K562 (cell line): ENCODE results near the gene F11R. TPM values are rescaled to one million over a fixed set of nuclear protein-coding genes. Genes with fewer than 3 reads are reported as not detected.
A peak's percentile ranks its signal among the peaks of the same experiment; 100 is the strongest.

ENCODE experiments used
- AFF1 ChIP-seq, 2 experiments: fragments of 450-650 bp; IDR thresholded peaks; 2 replicates each; pipeline ENCODE4 v1.6.1; 2018; ENCODE audit warnings: mild to moderate bottlenecking in 2 of 2, low read depth in 1 of 2; ENCODE audit not compliant: partially characterized antibody in 2 of 2
- ARID1B ChIP-seq: fragments of 450-650 bp; IDR thresholded peaks from 2 replicates; pipeline ENCODE4 v1.6.1; 2016; ENCODE audit warnings: antibody characterized with exemption, mild to moderate bottlenecking, inconsistent platforms
- CREB3L1 ChIP-seq: fragments of 450-650 bp; IDR thresholded peaks from 2 replicates; pipeline ENCODE4 v1.6.1; 2014; ENCODE audit warnings: low read depth, mild to moderate bottlenecking, moderate library complexity, borderline replicate concordance
- DACH1 ChIP-seq: fragments of 450-650 bp; IDR thresholded peaks from 2 replicates; pipeline ENCODE4 v1.6.1; 2018; ENCODE audit not compliant: partially characterized antibody
- ESRRB ChIP-seq: fragments of 250-450 bp; sonication (Bioruptor Pico); IDR thresholded peaks from 2 replicates; pipeline ENCODE4 v1.5.0; 2020; ENCODE audit warnings: mild to moderate bottlenecking, moderate library complexity, borderline replicate concordance
- FOXP1 ChIP-seq: sonication (generic); formaldehyde crosslinking; IDR thresholded peaks from 2 replicates; pipeline ENCODE4 v1.8.0; 2022; ENCODE audit warnings: mild to moderate bottlenecking, missing genetic modification reagents
- GABPB2 ChIP-seq: fragments of 250-450 bp; sonication (Bioruptor Pico); conservative IDR thresholded peaks from 2 replicates; pipeline ENCODE4 v1.5.1; 2021; ENCODE audit warnings: mild to moderate bottlenecking
- GATAD2A ChIP-seq: fragments of 450-650 bp; IDR thresholded peaks from 2 replicates; pipeline ENCODE4 v1.6.1; 2017
- GTF2E2 ChIP-seq: fragments of 200-800 bp; sonication (Bioruptor generic); IDR thresholded peaks from 2 replicates; pipeline ENCODE4 v1.6.1; 2016; ENCODE audit warnings: missing genetic modification characterization, missing compliant biosample characterization
- JUND ChIP-seq, 2 experiments: IDR thresholded peaks; 2 replicates in 1 of 2; 3 replicates in 1 of 2; pipeline ENCODE4 v1.6.1; 2011; ENCODE audit warnings: borderline replicate concordance in 2 of 2, low read depth in 2 of 2, low read length in 2 of 2, improper control_type of control experiment in 1 of 2, missing biosample characterization in 1 of 2, missing genetic modification characterization in 1 of 2, missing genetic modification reagents in 1 of 2
- MXD1 ChIP-seq: fragments of 250-450 bp; sonication (Bioruptor Pico); IDR thresholded peaks from 2 replicates; pipeline ENCODE4 v1.8.0; 2021; ENCODE audit warnings: borderline replicate concordance, mild to moderate bottlenecking, moderate library complexity; ENCODE audit not compliant: poor library complexity, severe bottlenecking
- PCBP1 ChIP-seq: fragments of 200-400 bp; formaldehyde crosslinking; IDR thresholded peaks from 2 replicates; pipeline ENCODE4 v1.6.1; 2018; ENCODE audit warnings: mild to moderate bottlenecking, low read depth, low read length; ENCODE audit not compliant: poor library complexity, severe bottlenecking
- PHB ChIP-seq: fragments of 250-450 bp; sonication (Bioruptor Pico); IDR thresholded peaks from 2 replicates; pipeline ENCODE4 v1.5.0; 2021
- PKNOX1 ChIP-seq: fragments of 450-650 bp; IDR thresholded peaks from 2 replicates; pipeline ENCODE4 v1.6.1; 2016
- PURB ChIP-seq: sonication (generic); formaldehyde crosslinking; IDR thresholded peaks from 2 replicates; pipeline ENCODE4 v1.9.0; 2021; ENCODE audit warnings: low read depth, mild to moderate bottlenecking, missing genetic modification reagents
- RBFOX2 ChIP-seq: fragments of 200-400 bp; formaldehyde crosslinking; IDR thresholded peaks from 2 replicates; pipeline ENCODE4 v1.6.1; 2017; ENCODE audit warnings: low read depth, mild to moderate bottlenecking, low read length, moderate library complexity
- RHOXF2B ChIP-seq: fragments of 250-450 bp; sonication (Bioruptor Pico); conservative IDR thresholded peaks from 2 replicates; pipeline ENCODE4 v1.5.1; 2021
- TCF7L2 ChIP-seq: fragments of 150-350 bp; IDR thresholded peaks from 2 replicates; pipeline ENCODE4 v1.6.1; 2016; ENCODE audit warnings: low read depth, mild to moderate bottlenecking, low read length, moderate library complexity
- ZEB2 ChIP-seq: fragments of 450-650 bp; IDR thresholded peaks from 2 replicates; pipeline ENCODE4 v1.6.1; 2016
- ZNF140 ChIP-seq: fragments of 250-450 bp; sonication (Bioruptor Pico); IDR thresholded peaks from 2 replicates; pipeline ENCODE4 v1.8.0; 2021; ENCODE audit warnings: moderate library complexity, mild to moderate bottlenecking, inconsistent platforms
- ZNF408 ChIP-seq: fragments of 250-450 bp; sonication (Bioruptor Pico); IDR thresholded peaks from 2 replicates; pipeline ENCODE4 v1.4.0; 2020; ENCODE audit warnings: low read depth, mild to moderate bottlenecking, moderate library complexity
- polyA plus RNA-seq, 8 experiments: library from polyadenylated mRNA; depleted of rRNA in 4 of 8; stranded (reverse) in 5 of 8; unstranded in 3 of 8; fragments of >200 nt; fragmentation: Nextera tagmentation in 2 of 8; fragmentation: Illumina TruSeq in 1 of 8; extraction: Ambion mirVana in 2 of 8; extraction: Trizol in 1 of 8; gene quantifications; 2 replicates each; pipeline versions ENCODE4 v1.2.1 to v1.2.3, GENCODE V29; 2011 to 2014; ENCODE audit warnings: inconsistent platforms in 1 of 8, missing spikeins in 1 of 8
- total RNA-seq, 7 experiments: library from RNA; depleted of rRNA in 6 of 7; stranded (reverse); fragments of >200 nt in 6 of 7; fragmentation: Illumina TruSeq in 2 of 7; extraction: Trizol in 2 of 7; gene quantifications; 2 replicates each; pipeline versions ENCODE4 v1.2.1 to v1.2.3, GENCODE V29; 2011 to 2021; ENCODE audit warnings: low replicate concordance in 1 of 7

The F11R gene
- total and polyA plus RNA-seq, 9 of the 15 experiments (the other 6 are each of a cell fraction or from before 2014, with no cell fraction given) = 27.4 to 187 (median 52.5) TPM

GRCh38 chr1:161021165-161021969 is 415 bp upstream of the F11R start (continued):
- TF ChIP-seq PHB (no peak), RHOXF2B (no peak), ESRRB (no peak), RBFOX2 (peak; percentile 65), MXD1 (CRISPR knock-in tag) (no peak), PURB (CRISPR knock-in tag) (no peak), ZNF408 (CRISPR knock-in tag) (no peak), PCBP1 (no peak), ZEB2 (peak; percentile 99), GTF2E2 (tag) (no peak), FOXP1 (CRISPR knock-in tag) (no peak), TCF7L2 (no peak), JUND (IDR thresholded peaks at IDR 0.05; ENCODE audit: borderline replicate concordance, low read depth, low read length) (peak; percentile 48), JUND (tag; IDR thresholded peaks at IDR 0.05; ENCODE audit: borderline replicate concordance, low read depth, low read length) (no peak; the same call in 1 of the 3 replicates), ZNF140 (CRISPR knock-in tag) (no peak), AFF1 (IDR thresholded peaks at IDR 0.05; ENCODE audit: low read depth in 1 of 2, partially characterized antibody in 2 of 2) (no peak), ARID1B (no peak), GABPB2 (CRISPR knock-in tag) (no peak), DACH1 (no peak), CREB3L1 (no peak), GATAD2A (no peak), PKNOX1 (peak; percentile 97)
